ENCODE data around the gene CHRM5. TPM values are rescaled to one million over a fixed set of nuclear protein-coding genes. Genes with fewer than 3 reads are reported as not detected.

The CHRM5 gene
- total RNA-seq, 1 donor from 2014 or later: 0.07 TPM

DNA sequence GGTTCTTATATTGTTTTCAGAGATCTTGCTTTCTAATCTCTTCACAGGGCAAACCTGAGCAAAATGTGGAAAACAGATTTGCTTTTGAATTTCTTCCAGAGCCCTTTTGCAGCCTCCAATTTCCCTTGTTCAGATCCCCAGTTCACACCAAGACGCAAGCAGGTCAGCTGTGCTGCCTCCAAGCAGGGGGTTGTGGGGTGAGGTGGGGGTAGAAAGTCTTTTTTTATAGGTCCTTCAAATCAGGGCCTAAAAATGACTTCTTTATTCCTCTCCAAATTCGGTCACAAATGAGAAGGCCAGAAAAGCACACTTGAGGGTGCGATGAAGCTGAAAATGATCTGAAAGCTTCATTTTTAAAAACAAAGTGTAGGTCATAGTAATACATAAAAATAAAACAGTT, 97.0 kb downstream of the CHRM5 start:
- Histone ChIP-seq H3K79me2 (ENCODE audit: insufficient read depth, low read length) (no peaks in the 10 kb centered on the region), H4K20me1 (ENCODE audit: insufficient read depth, low read length) (no peaks in the 10 kb centered on the region), H3K27me3 (ENCODE audit: insufficient read depth, low read length) (no peaks in the 10 kb centered on the region), H3K9ac (ENCODE audit: low read length) (no peak overlapping the region), H3K36me3 (ENCODE audit: insufficient read depth, low read length) (no peaks in the 10 kb centered on the region), H3K27ac (ENCODE audit: low read depth, low read length) (no peak overlapping the region), H3K4me2 (ENCODE audit: low read length) (no peak overlapping the region), H3K4me3 (ENCODE audit: insufficient read depth, low read depth, low read length) (no peak overlapping the region), H3K4me1 (ENCODE audit: insufficient read depth, low read length) (no peaks in the 10 kb centered on the region), H2AFZ (ENCODE audit: low read depth, low read length) (no peak overlapping the region), H3K9me3 (ENCODE audit: insufficient read depth, low read depth, low read length) (no peaks in the 10 kb centered on the region)
- no peak overlapping the region for H3K27ac Mint-ChIP-seq (ENCODE audit: unreplicated experiment)
- H3K36me3 Mint-ChIP-seq (ENCODE audit: low read depth, unreplicated experiment): no peaks in the 10 kb centered on the region
- H3K4me1 Mint-ChIP-seq (ENCODE audit: low read depth, unreplicated experiment): no peaks in the 10 kb centered on the region
- no peaks in the 10 kb centered on the region for H3K27me3 Mint-ChIP-seq (ENCODE audit: low read depth, unreplicated experiment)
- no peak for TF ChIP-seq EZH2 (IDR thresholded peaks at IDR 0.05; ENCODE audit: insufficient read depth, low read length)
- TF ChIP-seq, protein P1, sequence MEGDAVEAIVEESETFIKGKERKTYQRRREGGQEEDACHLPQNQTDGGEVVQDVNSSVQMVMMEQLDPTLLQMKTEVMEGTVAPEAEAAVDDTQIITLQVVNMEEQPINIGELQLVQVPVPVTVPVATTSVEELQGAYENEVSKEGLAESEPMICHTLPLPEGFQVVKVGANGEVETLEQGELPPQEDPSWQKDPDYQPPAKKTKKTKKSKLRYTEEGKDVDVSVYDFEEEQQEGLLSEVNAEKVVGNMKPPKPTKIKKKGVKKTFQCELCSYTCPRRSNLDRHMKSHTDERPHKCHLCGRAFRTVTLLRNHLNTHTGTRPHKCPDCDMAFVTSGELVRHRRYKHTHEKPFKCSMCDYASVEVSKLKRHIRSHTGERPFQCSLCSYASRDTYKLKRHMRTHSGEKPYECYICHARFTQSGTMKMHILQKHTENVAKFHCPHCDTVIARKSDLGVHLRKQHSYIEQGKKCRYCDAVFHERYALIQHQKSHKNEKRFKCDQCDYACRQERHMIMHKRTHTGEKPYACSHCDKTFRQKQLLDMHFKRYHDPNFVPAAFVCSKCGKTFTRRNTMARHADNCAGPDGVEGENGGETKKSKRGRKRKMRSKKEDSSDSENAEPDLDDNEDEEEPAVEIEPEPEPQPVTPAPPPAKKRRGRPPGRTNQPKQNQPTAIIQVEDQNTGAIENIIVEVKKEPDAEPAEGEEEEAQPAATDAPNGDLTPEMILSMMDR (IDR thresholded peaks at IDR 0.05; ENCODE audit: insufficient read depth, low read depth, low read length): no peak
- DNase-seq (ENCODE audit: low read depth) (no peak), FAIRE-seq (no peak)
- H3K9me3 Mint-ChIP-seq (ENCODE audit: unreplicated experiment): no peaks in the 10 kb centered on the region
- H3K4me3 Mint-ChIP-seq (ENCODE audit: unreplicated experiment): no peak overlapping the region

DNA sequence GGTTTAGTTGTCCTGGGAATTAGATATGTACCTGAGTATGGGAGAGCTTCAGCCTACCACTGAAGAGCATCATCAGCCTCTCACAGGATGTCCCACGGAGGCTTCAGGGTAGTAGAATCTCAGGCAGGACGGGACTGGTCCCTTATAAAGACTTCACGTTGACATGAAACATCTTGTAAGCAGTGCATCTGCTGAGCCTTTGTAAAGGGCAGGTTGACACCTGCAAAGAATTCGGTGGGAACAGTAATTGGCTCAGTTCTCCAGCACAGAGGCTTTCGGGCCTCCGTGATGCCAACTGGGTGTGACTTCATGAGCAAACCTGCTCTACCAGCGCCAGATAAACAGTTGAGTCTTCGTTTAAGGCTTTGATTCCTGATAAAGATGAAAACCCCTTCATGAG, 97.6 kb downstream of the CHRM5 start:
- Mint-ChIP-seq H3K4me1 (ENCODE audit: low read depth, unreplicated experiment) (no peaks in the 10 kb centered on the region), H3K27ac (ENCODE audit: unreplicated experiment) (no peak overlapping the region), H3K9me3 (ENCODE audit: unreplicated experiment) (no peaks in the 10 kb centered on the region), H3K27me3 (ENCODE audit: low read depth, unreplicated experiment) (no peaks in the 10 kb centered on the region), H3K36me3 (ENCODE audit: low read depth, unreplicated experiment) (no peaks in the 10 kb centered on the region), H3K4me3 (ENCODE audit: unreplicated experiment) (no peak overlapping the region)
- no peak overlapping the region for H3K4me3 ChIP-seq (ENCODE audit: insufficient read depth, low read depth, low read length)
- no peak overlapping the region for H3K27ac ChIP-seq (ENCODE audit: low read depth, low read length)
- DNase-seq (ENCODE audit: low read depth) (no peak), FAIRE-seq (no peak)
- no peaks in the 10 kb centered on the region for H3K4me1 ChIP-seq (ENCODE audit: insufficient read depth, low read length)
- H3K36me3 ChIP-seq (ENCODE audit: insufficient read depth, low read length): no peaks in the 10 kb centered on the region
- H2AFZ ChIP-seq (ENCODE audit: low read depth, low read length): no peak overlapping the region
- H3K79me2 ChIP-seq (ENCODE audit: insufficient read depth, low read length): no peaks in the 10 kb centered on the region
- no peak for TF ChIP-seq EZH2 (IDR thresholded peaks at IDR 0.05; ENCODE audit: insufficient read depth, low read length)
- TF ChIP-seq, protein P1 (IDR thresholded peaks at IDR 0.05; ENCODE audit: insufficient read depth, low read depth, low read length): no peak
- no peak overlapping the region for H3K4me2 ChIP-seq (ENCODE audit: low read length)
- no peaks in the 10 kb centered on the region for H3K9me3 ChIP-seq (ENCODE audit: insufficient read depth, low read depth, low read length)
- H3K9ac ChIP-seq (ENCODE audit: low read length): no peak overlapping the region
- H3K27me3 ChIP-seq (ENCODE audit: insufficient read depth, low read length): no peaks in the 10 kb centered on the region
- no peaks in the 10 kb centered on the region for H4K20me1 ChIP-seq (ENCODE audit: insufficient read depth, low read length)

GRCh38 chr15:34070003-34070402, 101.7 kb downstream of the CHRM5 start:
- H3K27ac Mint-ChIP-seq (ENCODE audit: unreplicated experiment): no peak overlapping the region
- no peaks in the 10 kb centered on the region for H3K27me3 Mint-ChIP-seq (ENCODE audit: low read depth, unreplicated experiment)
- H3K9me3 Mint-ChIP-seq (ENCODE audit: unreplicated experiment): no peaks in the 10 kb centered on the region
- FAIRE-seq (no peak), DNase-seq (ENCODE audit: low read depth) (no peak)
- H3K4me2 ChIP-seq (ENCODE audit: low read length): no peak overlapping the region
- H3K9me3 ChIP-seq (ENCODE audit: insufficient read depth, low read depth, low read length): no peaks in the 10 kb centered on the region
- H3K4me3 Mint-ChIP-seq (ENCODE audit: unreplicated experiment): no peak overlapping the region
- no peak overlapping the region for H3K27ac ChIP-seq (ENCODE audit: low read depth, low read length)
- no peaks in the 10 kb centered on the region for H3K4me1 Mint-ChIP-seq (ENCODE audit: low read depth, unreplicated experiment)
- no peaks in the 10 kb centered on the region for H3K4me1 ChIP-seq (ENCODE audit: insufficient read depth, low read length)
- no peak overlapping the region for H3K9ac ChIP-seq (ENCODE audit: low read length)
- H3K36me3 ChIP-seq (ENCODE audit: insufficient read depth, low read length): no peaks in the 10 kb centered on the region
- TF ChIP-seq EZH2 (IDR thresholded peaks at IDR 0.05; ENCODE audit: insufficient read depth, low read length): no peak
- TF ChIP-seq, protein P1 (IDR thresholded peaks at IDR 0.05; ENCODE audit: insufficient read depth, low read depth, low read length): no peak
- no peak overlapping the region for H3K4me3 ChIP-seq (ENCODE audit: insufficient read depth, low read depth, low read length)
- no peaks in the 10 kb centered on the region for H4K20me1 ChIP-seq (ENCODE audit: insufficient read depth, low read length)
- H3K79me2 ChIP-seq (ENCODE audit: insufficient read depth, low read length): no peaks in the 10 kb centered on the region
- H3K36me3 Mint-ChIP-seq (ENCODE audit: low read depth, unreplicated experiment): peaks cover 2% of the 10 kb centered on the region
- H3K27me3 ChIP-seq (ENCODE audit: insufficient read depth, low read length): no peaks in the 10 kb centered on the region
- H2AFZ ChIP-seq (ENCODE audit: low read depth, low read length): no peak overlapping the region
